Tibial nerve (tissue), 4 donors: ENCODE data around the gene NMRK1.

ENCODE experiments used
- EP300 ChIP-seq, 2 donors: sonication (generic); formaldehyde crosslinking; IDR thresholded peaks; one replicate each; pipeline ENCODE4 v1.6.1; 2017; ENCODE audit warnings: antibody characterized with exemption in 2 of 2, mild to moderate bottlenecking in 1 of 2
- POLR2A ChIP-seq, 2 donors: fragments of 450-650 bp; IDR thresholded peaks; one replicate each; pipeline ENCODE4 v1.6.1; 2017; ENCODE audit warnings: antibody characterized with exemption in 2 of 2, mild to moderate bottlenecking in 2 of 2, moderate library complexity in 2 of 2
- TF ChIP-seq, protein P1 (sequence below), 5 experiments: fragments of 200-600 bp in 3 of 5; fragments of 450-650 bp in 2 of 5; sonication (generic) in 3 of 5; IDR thresholded peaks; one replicate each; pipeline ENCODE4 v1.5.1; 2016 to 2019; ENCODE audit warnings: antibody characterized with exemption in 5 of 5, mild to moderate bottlenecking in 3 of 5, moderate library complexity in 2 of 5

DNA sequence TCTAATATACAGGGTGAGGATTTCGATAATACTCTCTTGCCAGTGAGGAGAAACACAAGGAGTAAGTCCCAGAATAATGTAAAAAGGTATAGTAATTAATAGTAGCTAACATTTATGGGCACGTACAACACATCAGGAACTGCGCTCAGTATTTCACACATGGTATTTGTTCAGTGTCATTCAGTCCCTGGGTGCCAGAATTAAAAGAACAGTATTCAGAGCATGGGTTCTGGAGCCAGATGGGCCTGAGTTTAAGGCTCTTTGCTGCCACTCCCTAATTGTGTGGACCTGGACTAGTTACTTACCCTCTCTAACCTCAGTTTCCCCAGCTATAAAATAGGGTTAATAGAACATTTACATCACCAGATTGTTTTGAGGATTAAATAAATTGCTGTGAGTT lies 16.7 kb upstream of the NMRK1 start:
- TF ChIP-seq EP300 (IDR thresholded peaks at IDR 0.05) (no peak), POLR2A (IDR thresholded peaks at IDR 0.05) (no peak)
- TF ChIP-seq, protein P1, sequence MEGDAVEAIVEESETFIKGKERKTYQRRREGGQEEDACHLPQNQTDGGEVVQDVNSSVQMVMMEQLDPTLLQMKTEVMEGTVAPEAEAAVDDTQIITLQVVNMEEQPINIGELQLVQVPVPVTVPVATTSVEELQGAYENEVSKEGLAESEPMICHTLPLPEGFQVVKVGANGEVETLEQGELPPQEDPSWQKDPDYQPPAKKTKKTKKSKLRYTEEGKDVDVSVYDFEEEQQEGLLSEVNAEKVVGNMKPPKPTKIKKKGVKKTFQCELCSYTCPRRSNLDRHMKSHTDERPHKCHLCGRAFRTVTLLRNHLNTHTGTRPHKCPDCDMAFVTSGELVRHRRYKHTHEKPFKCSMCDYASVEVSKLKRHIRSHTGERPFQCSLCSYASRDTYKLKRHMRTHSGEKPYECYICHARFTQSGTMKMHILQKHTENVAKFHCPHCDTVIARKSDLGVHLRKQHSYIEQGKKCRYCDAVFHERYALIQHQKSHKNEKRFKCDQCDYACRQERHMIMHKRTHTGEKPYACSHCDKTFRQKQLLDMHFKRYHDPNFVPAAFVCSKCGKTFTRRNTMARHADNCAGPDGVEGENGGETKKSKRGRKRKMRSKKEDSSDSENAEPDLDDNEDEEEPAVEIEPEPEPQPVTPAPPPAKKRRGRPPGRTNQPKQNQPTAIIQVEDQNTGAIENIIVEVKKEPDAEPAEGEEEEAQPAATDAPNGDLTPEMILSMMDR (IDR thresholded peaks at IDR 0.05), result no peak
